Mesenchymal stem cell (in vitro differentiated cells and primary cell): Measurements from ENCODE around the gene ZFPM1.

Experiments used
- DNase-seq: peaks from one replicate; pipeline ENCODE4 v3.0.0-alpha.2; 2013
- H2AFZ ChIP-seq: one replicate; pipeline ENCODE4 v1.6.1; 2013; ENCODE audit warnings: low read depth, mild to moderate bottlenecking, control low read depth, inconsistent platforms, low read length, moderate library complexity
- H2AK5ac ChIP-seq: 2 replicates; pipeline ENCODE4 v1.6.1; 2013; ENCODE audit warnings: low read length, moderate library complexity, mild to moderate bottlenecking, inconsistent platforms; ENCODE audit not compliant: severe bottlenecking
- H2BK120ac ChIP-seq: one replicate; pipeline ENCODE4 v1.6.1; 2013; ENCODE audit warnings: low read depth, mild to moderate bottlenecking, inconsistent platforms, low read length, moderate library complexity
- H2BK12ac ChIP-seq, 2 experiments: one replicate each; pipeline ENCODE4 v1.6.1; 2013; ENCODE audit warnings: inconsistent platforms in 2 of 2, low read length in 2 of 2, mild to moderate bottlenecking in 2 of 2, moderate library complexity in 2 of 2, control low read depth in 1 of 2
- H2BK15ac ChIP-seq: one replicate; pipeline ENCODE4 v1.6.1; 2013; ENCODE audit warnings: mild to moderate bottlenecking, low read depth, inconsistent platforms; ENCODE audit not compliant: poor library complexity, severe bottlenecking
- H2BK5ac ChIP-seq: 2 replicates; pipeline ENCODE4 v1.6.1; 2013; ENCODE audit warnings: low read depth, mild to moderate bottlenecking, low read length, control low read depth, inconsistent platforms; ENCODE audit not compliant: poor library complexity, severe bottlenecking
- H3K14ac ChIP-seq, 2 experiments: one replicate each; pipeline ENCODE4 v1.6.1; 2013; ENCODE audit warnings: inconsistent platforms in 2 of 2, low read length in 2 of 2, control low read depth in 1 of 2, mild to moderate bottlenecking in 1 of 2, moderate library complexity in 1 of 2
- H3K18ac ChIP-seq, 2 experiments: one replicate each; pipeline ENCODE4 v1.6.1; 2013; ENCODE audit warnings: inconsistent platforms in 2 of 2, low read length in 2 of 2, control low read depth in 1 of 2, low read depth in 1 of 2, mild to moderate bottlenecking in 1 of 2
- H3K23ac ChIP-seq, 2 experiments: one replicate each; pipeline ENCODE4 v1.6.1; 2013; ENCODE audit warnings: inconsistent platforms in 2 of 2, low read length in 2 of 2, mild to moderate bottlenecking in 2 of 2, moderate library complexity in 2 of 2, control low read depth in 1 of 2
- H3K27ac ChIP-seq: 2 replicates; pipeline ENCODE4 v1.5.1; 2013; ENCODE audit warnings: mild to moderate bottlenecking, moderate library complexity, low read length, control low read depth, inconsistent platforms; ENCODE audit not compliant: poor library complexity, severe bottlenecking
- H3K27me3 ChIP-seq, 2 experiments: 2 replicates each; pipeline versions ENCODE4 v1.6.1 to v1.7.0; 2013; ENCODE audit warnings: low read length in 2 of 2, mild to moderate bottlenecking in 2 of 2, moderate library complexity in 2 of 2, control low read depth in 1 of 2, inconsistent platforms in 1 of 2; ENCODE audit not compliant: control insufficient read depth in 1 of 2, insufficient read depth in 1 of 2
- H3K36me3 ChIP-seq, 2 experiments: 2 replicates each; pipeline versions ENCODE4 v1.6.1 to v1.7.0; 2013; ENCODE audit warnings: low read length in 2 of 2, control low read depth in 1 of 2, inconsistent platforms in 1 of 2, low read depth in 1 of 2, mild to moderate bottlenecking in 1 of 2; ENCODE audit not compliant: insufficient read depth in 2 of 2, control insufficient read depth in 1 of 2
- H3K4ac ChIP-seq, 2 experiments: one replicate each; pipeline ENCODE4 v1.6.1; 2013; ENCODE audit warnings: inconsistent platforms in 2 of 2, low read length in 2 of 2, mild to moderate bottlenecking in 2 of 2, moderate library complexity in 2 of 2, control low read depth in 1 of 2, low read depth in 1 of 2
- H3K4me1 ChIP-seq: 2 replicates; pipeline ENCODE4 v1.6.1; 2013; ENCODE audit warnings: low read depth, low read length, control low read depth; ENCODE audit not compliant: control insufficient read depth, insufficient read depth
- H3K4me2 ChIP-seq: 2 replicates; pipeline ENCODE4 v1.6.1; 2013; ENCODE audit warnings: low read length, mild to moderate bottlenecking, inconsistent platforms; ENCODE audit not compliant: poor library complexity, severe bottlenecking
- H3K4me3 ChIP-seq, 2 experiments: 2 replicates each; pipeline versions ENCODE4 v1.5.1 to v1.7.0; 2013; ENCODE audit warnings: low read length in 2 of 2, mild to moderate bottlenecking in 2 of 2, control low read depth in 1 of 2, low read depth in 1 of 2; ENCODE audit not compliant: insufficient read depth in 1 of 2
- H3K79me1 ChIP-seq: replicated peaks from 2 replicates; pipeline ENCODE4 v1.6.1; 2013; ENCODE audit warnings: mild to moderate bottlenecking, control low read depth, low read length, inconsistent platforms; ENCODE audit not compliant: poor library complexity, severe bottlenecking
- H3K9ac ChIP-seq: 2 replicates; pipeline ENCODE4 v1.7.0; 2013; ENCODE audit warnings: mild to moderate bottlenecking, low read length, moderate library complexity
- H3K9me3 ChIP-seq: 2 replicates; pipeline ENCODE4 v1.7.0; 2013; ENCODE audit warnings: mild to moderate bottlenecking, low read length; ENCODE audit not compliant: control insufficient read depth
- H4K8ac ChIP-seq: one replicate; pipeline ENCODE4 v1.6.1; 2013; ENCODE audit warnings: inconsistent platforms, mild to moderate bottlenecking, low read length, moderate library complexity
- H4K91ac ChIP-seq: one replicate; pipeline ENCODE4 v1.6.1; 2013; ENCODE audit warnings: mild to moderate bottlenecking, low read length, inconsistent platforms
- WGBS: methylation state at CpG from one replicate; pipeline ENCODE4 v1.1.7; 2013; ENCODE audit warnings: mixed read lengths; 5-methylcytosine and 5-hydroxymethylcytosine counted together

The ZFPM1 gene

GRCh38 chr16:88452482-88453216 is 431 bp upstream of the ZFPM1 start:
- peak overlapping the region in 1 of 2 experiments; percentile 22 for H3K4ac ChIP-seq
- no peaks in the 10 kb centered on the region for H3K9me3 ChIP-seq
- no peak overlapping the region for H3K23ac ChIP-seq
- peak overlapping the region; percentile 89 to 98 for H3K18ac ChIP-seq
- H2BK5ac ChIP-seq, result peak overlapping the region; percentile 19
- peak overlapping the region; percentile 73 for H3K4me2 ChIP-seq
- WGBS, result 8% methylated on average over 35 of the region's 72 CpGs
- peaks cover 36 to 43% of the 10 kb centered on the region in 2 experiments for H3K27me3 ChIP-seq
- H3K27ac ChIP-seq, result no peak overlapping the region
- H3K14ac ChIP-seq, result no peak overlapping the region
- no peaks in the 10 kb centered on the region for H3K36me3 ChIP-seq
- peak overlapping the region; percentile 50 to 51 for H2BK12ac ChIP-seq
- peak; percentile 93 for DNase-seq
- peaks cover 41% of the 10 kb centered on the region for H3K4me1 ChIP-seq
- no peak overlapping the region for H2AK5ac ChIP-seq
- no peak overlapping the region for H3K9ac ChIP-seq
- peak overlapping the region; percentile 90 for H4K8ac ChIP-seq
- peak overlapping the region; percentile 94 for H2BK15ac ChIP-seq
- H3K79me1 ChIP-seq, result peaks cover 19% of the 10 kb centered on the region
- H2AFZ ChIP-seq, result peak overlapping the region; percentile 6
- H3K4me3 ChIP-seq, result peak overlapping the region; percentile 69 to 77
- peak overlapping the region; percentile 94 for H2BK120ac ChIP-seq
- peak overlapping the region; percentile 85 for H4K91ac ChIP-seq

GRCh38 chr16:88453611-88454522 is 787 bp downstream of the ZFPM1 start:
- no peak overlapping the region for H4K8ac ChIP-seq
- H3K9ac ChIP-seq, result peak overlapping the region; percentile 71
- peak overlapping the region; percentile 61 for H2BK15ac ChIP-seq
- no peak overlapping the region for H2AK5ac ChIP-seq
- H3K27ac ChIP-seq, result no peak overlapping the region
- no peak overlapping the region for H4K91ac ChIP-seq
- peak overlapping the region in 1 of 2 experiments; percentile 83 for H3K23ac ChIP-seq
- H3K18ac ChIP-seq, result peak overlapping the region in 1 of 2 experiments; percentile 67
- H3K27me3 ChIP-seq, result peaks cover 31 to 34% of the 10 kb centered on the region in 2 experiments
- H2BK120ac ChIP-seq, result no peak overlapping the region
- no peak overlapping the region for H2BK5ac ChIP-seq
- peak overlapping the region; percentile 42 for H2AFZ ChIP-seq
- DNase-seq, result peak; percentile 33
- no peaks in the 10 kb centered on the region for H3K36me3 ChIP-seq
- peaks cover 29% of the 10 kb centered on the region for H3K79me1 ChIP-seq
- 3% methylated on average over 67 of the region's 89 CpGs for WGBS
- peaks cover 41% of the 10 kb centered on the region for H3K4me1 ChIP-seq
- peak overlapping the region; percentile 69 to 78 for H3K4me3 ChIP-seq
- H3K4ac ChIP-seq, result peak overlapping the region in 1 of 2 experiments; percentile 35
- no peaks in the 10 kb centered on the region for H3K9me3 ChIP-seq
- peak overlapping the region in 1 of 2 experiments; percentile 64 for H3K14ac ChIP-seq
- H2BK12ac ChIP-seq, result peak overlapping the region in 1 of 2 experiments; percentile 80
- H3K4me2 ChIP-seq, result peak overlapping the region; percentile 95

- no peak for DNase-seq
- no peak overlapping the region for H3K4ac ChIP-seq
- H4K91ac ChIP-seq, result peak overlapping the region; percentile 35
- peak overlapping the region; percentile 71 for H3K9ac ChIP-seq
- H2AFZ ChIP-seq, result no peak overlapping the region
- 15% methylated on average over 27 of the region's 27 CpGs for WGBS
- peaks cover 32% of the 10 kb centered on the region for H3K79me1 ChIP-seq
- peak overlapping the region; percentile 95 for H3K4me2 ChIP-seq
- peak overlapping the region in 1 of 2 experiments; percentile 39 for H2BK12ac ChIP-seq
- no peak overlapping the region for H2AK5ac ChIP-seq
- H3K4me1 ChIP-seq, result peaks cover 41% of the 10 kb centered on the region
- no peaks in the 10 kb centered on the region for H3K36me3 ChIP-seq
- no peak overlapping the region for H2BK120ac ChIP-seq
- H3K18ac ChIP-seq, result peak overlapping the region in 1 of 2 experiments; percentile 67
- H3K27me3 ChIP-seq, result peaks cover 24 to 28% of the 10 kb centered on the region in 2 experiments
- H3K27ac ChIP-seq, result no peak overlapping the region
- H2BK15ac ChIP-seq, result peak overlapping the region; percentile 61
- no peak overlapping the region for H2BK5ac ChIP-seq
- H3K4me3 ChIP-seq, result peak overlapping the region; percentile 69 to 78
- no peak overlapping the region for H4K8ac ChIP-seq
- H3K23ac ChIP-seq, result peak overlapping the region in 1 of 2 experiments; percentile 83
- H3K9me3 ChIP-seq, result no peaks in the 10 kb centered on the region
- no peak overlapping the region for H3K14ac ChIP-seq
These were observed 1.5 kb downstream of the ZFPM1 start for GRCh38 chr16:88454523-88454947.
